Adipocyte (in vitro differentiated cells): Measurements from ENCODE around the gene CSF3R.

Experiments used
- DNase-seq: peaks from one replicate; pipeline ENCODE4 v3.0.0-alpha.2; 2015; ENCODE audit warnings: low read depth
- H3K27me3 ChIP-seq: replicated peaks from 2 replicates; pipeline ENCODE4 v1.7.0; 2013; ENCODE audit warnings: mild to moderate bottlenecking, low read length, moderate library complexity; ENCODE audit not compliant: control insufficient read depth, insufficient read depth
- H3K36me3 ChIP-seq: 2 replicates; pipeline ENCODE4 v1.7.0; 2013; ENCODE audit warnings: low read length, mild to moderate bottlenecking, moderate library complexity; ENCODE audit not compliant: control insufficient read depth, insufficient read depth, severe bottlenecking
- H3K4me1 ChIP-seq: 2 replicates; pipeline ENCODE4 v1.7.0; 2013; ENCODE audit warnings: mild to moderate bottlenecking, low read length, moderate library complexity; ENCODE audit not compliant: control insufficient read depth, insufficient read depth
- H3K4me3 ChIP-seq: 2 replicates; pipeline ENCODE4 v1.7.0; 2013; ENCODE audit warnings: mild to moderate bottlenecking, low read length, moderate library complexity
- H3K9ac ChIP-seq: 2 replicates; pipeline ENCODE4 v1.7.0; 2013; ENCODE audit warnings: mild to moderate bottlenecking, low read length, moderate library complexity
- H3K9me3 ChIP-seq: 2 replicates; pipeline ENCODE4 v1.7.0; 2013; ENCODE audit warnings: mild to moderate bottlenecking, low read length, moderate library complexity; ENCODE audit not compliant: control insufficient read depth

CSF3R gene

DNA sequence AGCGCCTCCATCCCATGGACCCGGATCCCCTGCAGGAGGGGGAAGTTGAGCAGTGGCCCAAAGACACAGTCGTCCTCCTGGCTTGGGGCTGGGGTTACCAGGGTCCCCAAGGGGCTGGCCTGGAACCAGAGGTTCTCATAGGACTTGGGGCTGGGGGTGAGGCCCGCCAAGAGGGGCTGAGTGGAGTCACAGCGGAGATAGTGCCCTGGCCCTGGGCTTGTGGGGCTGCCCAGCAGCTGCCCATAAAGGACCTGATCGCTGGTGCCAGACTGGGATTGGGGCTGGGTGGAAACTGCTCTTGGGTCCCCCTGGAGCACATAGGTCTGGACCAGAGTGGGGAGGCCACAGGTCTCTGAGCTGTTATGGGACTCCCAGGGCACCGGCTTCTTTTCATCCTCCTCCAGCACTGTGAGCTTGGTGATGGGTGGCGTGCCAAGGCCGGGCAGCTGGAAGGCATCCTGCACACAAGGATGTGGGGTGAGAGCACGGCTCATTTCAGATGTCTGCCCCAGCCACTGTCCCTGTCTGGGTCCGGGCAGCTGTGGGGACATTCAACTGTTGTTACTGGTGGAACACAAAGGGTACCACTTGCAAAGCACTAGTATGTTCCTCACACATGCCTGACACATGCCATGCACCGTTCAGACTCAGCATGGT is 16.2 kb downstream of the CSF3R start:
- Histone ChIP-seq H3K9ac (no peak overlapping the region), H3K36me3 (peaks cover 10% of the 10 kb centered on the region), H3K9me3 (no peaks in the 10 kb centered on the region), H3K27me3 (no peaks in the 10 kb centered on the region), H3K4me3 (no peak overlapping the region), H3K4me1 (peaks cover 15% of the 10 kb centered on the region)
- DNase-seq, result no peak

DNA sequence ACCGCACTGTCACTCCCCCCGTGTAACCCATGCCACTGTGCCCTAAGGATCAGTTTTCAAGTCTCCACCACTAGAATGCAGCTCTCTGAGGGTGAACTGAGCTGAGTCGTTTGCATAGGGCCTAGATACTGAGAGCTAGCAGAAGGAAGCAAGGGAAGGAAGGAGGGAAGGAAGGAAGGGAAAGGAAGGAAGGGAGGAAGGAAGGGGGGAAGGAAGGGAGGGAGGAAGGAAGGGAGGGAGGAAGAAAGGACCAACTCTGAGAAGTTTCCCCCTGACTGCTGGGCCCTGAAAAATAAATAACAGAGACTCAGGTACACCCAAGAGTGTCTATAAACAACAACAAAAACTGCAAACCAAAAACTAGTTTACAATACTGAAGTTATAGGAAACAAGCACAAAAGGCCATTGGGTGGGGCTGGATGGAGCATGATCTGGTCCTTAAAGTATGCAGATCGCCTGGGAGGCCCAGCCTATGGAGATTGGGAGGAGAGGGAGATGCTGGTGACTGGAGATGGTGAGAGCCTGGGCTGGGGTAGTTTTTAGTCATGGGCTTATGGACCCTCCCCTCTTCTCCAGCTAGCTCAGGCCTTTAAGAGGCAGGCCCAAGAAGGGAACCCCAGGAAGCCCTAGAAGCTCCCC is 16.9 kb downstream of the CSF3R start:
- Histone ChIP-seq H3K9ac (no peak overlapping the region), H3K9me3 (no peaks in the 10 kb centered on the region), H3K36me3 (peaks cover 16% of the 10 kb centered on the region), H3K4me1 (peaks cover 15% of the 10 kb centered on the region), H3K4me3 (no peak overlapping the region), H3K27me3 (no peaks in the 10 kb centered on the region)
- peak; percentile 66 for DNase-seq

DNA sequence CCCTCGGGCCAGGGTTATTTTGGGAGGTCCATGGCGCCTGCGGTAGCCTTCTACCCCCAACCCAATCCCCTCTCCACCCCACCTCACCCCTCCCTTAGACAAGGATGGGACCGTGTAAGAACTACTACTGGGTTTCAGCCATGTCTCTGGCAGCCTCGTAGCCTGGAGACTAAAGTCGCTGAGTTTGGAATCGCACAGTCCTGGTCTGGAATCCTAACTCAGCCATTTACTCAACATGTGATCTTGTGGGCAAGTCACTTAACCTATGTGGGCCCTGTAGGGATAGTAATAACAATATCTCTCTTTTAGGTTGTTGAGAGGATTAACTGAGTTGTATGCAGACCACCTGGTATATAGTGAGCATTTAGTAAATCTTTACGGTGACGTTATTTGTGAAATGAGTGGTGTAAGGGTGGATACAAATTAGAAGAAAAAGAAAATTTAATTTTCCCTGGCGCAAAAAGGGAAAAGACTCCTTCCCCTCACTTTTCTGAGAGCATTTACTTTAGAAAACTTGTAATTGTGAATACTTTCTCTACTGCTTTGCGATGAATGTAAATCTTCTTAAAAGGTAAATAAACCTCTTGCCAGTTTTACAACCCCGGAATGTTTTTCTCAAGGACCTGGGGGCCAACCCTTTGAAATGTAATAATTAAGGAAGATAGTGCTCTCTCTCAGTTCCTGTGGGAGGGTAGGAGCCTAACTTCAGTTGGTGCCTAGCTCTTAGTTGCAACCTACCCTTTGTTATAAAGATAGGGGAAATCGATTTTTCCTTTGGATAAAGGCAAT is 17.9 kb downstream of the CSF3R start:
- Histone ChIP-seq H3K9me3 (no peaks in the 10 kb centered on the region), H3K27me3 (no peaks in the 10 kb centered on the region), H3K4me1 (peaks cover 15% of the 10 kb centered on the region), H3K9ac (peak overlapping the region; percentile 98), H3K36me3 (peaks cover 25% of the 10 kb centered on the region), H3K4me3 (peak overlapping the region; percentile 96)
- no peak for DNase-seq

DNA sequence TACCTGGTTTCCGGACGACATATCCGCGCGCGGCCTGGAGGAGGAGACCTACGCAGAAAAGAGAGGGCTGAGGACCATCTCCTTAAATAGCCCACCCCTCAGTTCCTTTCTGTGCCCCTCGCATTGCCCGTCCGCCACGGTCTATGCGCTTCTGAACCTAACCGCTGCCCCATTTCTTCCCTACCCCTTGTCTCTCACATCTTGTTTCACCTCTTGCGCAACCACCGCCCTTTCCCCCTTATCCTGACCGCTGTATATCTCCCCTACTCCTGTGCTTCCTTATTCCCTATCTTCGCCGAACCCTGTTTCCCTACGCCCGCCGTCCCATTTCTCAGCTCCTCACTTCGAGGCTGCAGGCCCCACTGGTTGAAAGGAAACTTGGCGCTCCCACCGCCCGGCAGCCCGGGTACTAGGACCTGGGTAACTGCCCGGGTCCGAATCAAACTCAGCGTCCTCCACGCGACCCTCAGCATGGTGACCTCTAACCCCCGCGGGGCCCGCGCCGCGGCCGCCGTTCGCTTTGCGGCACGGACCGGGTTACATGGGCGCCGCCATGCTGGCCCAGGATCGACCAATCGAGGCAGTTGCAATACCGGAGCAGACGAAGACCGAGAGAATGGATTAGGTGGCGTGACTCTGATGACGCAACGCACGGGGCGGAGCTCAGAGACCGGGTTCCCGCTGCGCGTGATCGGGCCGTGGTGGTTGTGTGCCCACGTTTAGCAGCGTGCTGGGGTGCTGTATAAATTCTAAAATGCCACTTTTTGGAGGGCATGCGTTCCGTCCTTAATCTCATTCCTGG is 18.7 kb downstream of the CSF3R start, which contains the start of gene MRPS15:
TSS of gene MRPS15 (minus strand) at position 582 of the 802 bp plus-strand sequence. CDS start at position 473, 109 bp downstream.
- Histone ChIP-seq H3K4me3 (peak within 1 kb of the TSS; percentile 96), H3K36me3 (peaks cover 33% of the 10 kb centered on the region), H3K9ac (peak within 1 kb of the TSS; percentile 98), H3K27me3 (no peaks in the 10 kb centered on the region), H3K9me3 (no peaks in the 10 kb centered on the region), H3K4me1 (peaks cover 15% of the 10 kb centered on the region)
- DNase-seq, result peak; percentile 99

DNA sequence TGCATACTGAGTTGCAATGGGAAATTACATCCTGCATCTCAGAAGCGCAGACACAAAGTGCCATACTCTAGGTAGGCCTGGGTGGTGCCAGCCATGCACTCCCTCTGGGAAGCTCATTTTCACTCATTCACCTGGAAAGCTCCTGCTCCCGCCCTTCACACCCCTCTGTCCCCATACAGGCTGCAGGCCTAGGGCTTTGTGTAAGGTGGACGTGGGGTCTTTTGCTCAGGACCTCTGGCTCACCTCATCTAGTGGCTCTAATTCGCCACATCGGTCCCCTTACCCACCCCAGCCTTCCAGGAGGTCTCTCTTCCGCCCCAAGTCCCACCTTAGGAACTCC is 19.3 kb downstream of the CSF3R start:
- Histone ChIP-seq H3K4me3 (peak overlapping the region; percentile 96), H3K36me3 (peaks cover 38% of the 10 kb centered on the region), H3K9me3 (no peaks in the 10 kb centered on the region), H3K4me1 (peaks cover 15% of the 10 kb centered on the region), H3K27me3 (no peaks in the 10 kb centered on the region), H3K9ac (peak overlapping the region; percentile 98)
- DNase-seq, result no peak

DNA sequence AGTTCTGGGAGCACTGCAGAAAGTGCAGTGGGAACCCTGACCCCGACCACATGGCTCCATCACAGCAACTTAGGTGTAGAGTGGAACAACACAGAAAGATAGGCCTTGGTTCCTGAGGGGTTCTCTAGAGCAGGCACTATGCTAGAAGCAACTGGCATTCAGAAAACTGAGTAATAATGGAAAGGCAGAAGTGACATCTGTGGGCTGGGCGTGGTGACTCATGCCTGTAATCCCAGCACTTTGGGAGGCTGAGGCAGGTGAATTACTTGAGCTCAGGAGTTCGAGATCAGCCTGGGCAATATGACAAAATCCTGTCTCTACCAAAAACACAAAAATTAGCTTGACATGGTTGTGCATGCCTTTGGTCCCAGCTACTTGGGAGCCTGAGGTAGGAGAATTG is 23.8 kb downstream of the CSF3R start:
- Histone ChIP-seq H3K9ac (no peak overlapping the region), H3K4me1 (peaks cover 7% of the 10 kb centered on the region), H3K36me3 (peaks cover 77% of the 10 kb centered on the region), H3K4me3 (no peak overlapping the region), H3K9me3 (no peaks in the 10 kb centered on the region), H3K27me3 (no peaks in the 10 kb centered on the region)
- DNase-seq, result no peak

DNA sequence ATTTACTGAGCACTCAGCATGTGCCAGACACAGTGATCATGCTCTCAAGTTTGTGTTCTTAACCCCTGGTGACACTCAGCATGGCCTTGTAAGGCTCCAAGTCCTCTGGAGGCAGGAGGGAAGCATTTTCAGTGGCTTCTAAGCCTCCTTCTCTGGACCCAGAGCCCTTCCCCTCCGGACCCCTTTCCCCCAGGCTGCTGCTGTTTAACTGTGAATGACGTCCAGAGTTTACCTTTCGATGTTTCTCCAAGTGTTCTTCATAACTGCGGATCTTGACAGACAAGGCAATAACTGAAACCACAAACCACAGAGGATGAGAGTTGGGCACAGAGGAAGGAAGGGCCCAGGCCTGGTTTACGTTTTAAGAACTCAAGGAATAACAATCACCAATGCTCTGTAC is 25.0 kb downstream of the CSF3R start:
- Histone ChIP-seq H3K4me3 (no peak overlapping the region), H3K4me1 (peaks cover 7% of the 10 kb centered on the region), H3K9me3 (no peaks in the 10 kb centered on the region), H3K27me3 (no peaks in the 10 kb centered on the region), H3K9ac (no peak overlapping the region), H3K36me3 (peaks cover 77% of the 10 kb centered on the region)
- no peak for DNase-seq

DNA sequence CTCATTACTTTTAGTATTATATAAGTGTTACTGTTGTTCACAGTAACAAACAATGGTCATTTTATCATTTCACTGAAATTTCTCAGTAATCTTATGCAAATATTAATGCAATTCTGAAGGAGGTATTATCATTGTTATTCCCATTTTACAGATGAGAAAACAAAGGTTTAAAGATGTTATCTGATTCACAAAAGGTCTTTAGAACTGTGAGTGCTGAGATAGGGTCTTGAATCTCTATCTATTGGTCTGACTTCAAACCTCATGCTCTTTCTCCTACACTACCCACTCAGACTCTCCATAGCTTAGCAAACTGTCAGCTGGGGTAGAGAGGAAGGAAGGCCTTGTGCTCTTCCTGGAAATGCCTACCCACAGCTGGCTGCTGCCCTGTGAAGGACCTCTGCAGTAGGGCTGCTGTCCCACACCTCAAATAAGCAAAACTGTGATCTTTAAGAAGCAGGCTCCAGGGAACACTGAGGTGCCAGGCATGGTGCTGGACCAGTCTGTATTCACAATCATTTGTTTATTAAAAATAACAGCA is 26.3 kb downstream of the CSF3R start:
- Histone ChIP-seq H3K27me3 (no peaks in the 10 kb centered on the region), H3K9ac (no peak overlapping the region), H3K36me3 (peaks cover 67% of the 10 kb centered on the region), H3K9me3 (no peaks in the 10 kb centered on the region), H3K4me1 (peaks cover 7% of the 10 kb centered on the region), H3K4me3 (no peak overlapping the region)
- DNase-seq, result no peak

DNA sequence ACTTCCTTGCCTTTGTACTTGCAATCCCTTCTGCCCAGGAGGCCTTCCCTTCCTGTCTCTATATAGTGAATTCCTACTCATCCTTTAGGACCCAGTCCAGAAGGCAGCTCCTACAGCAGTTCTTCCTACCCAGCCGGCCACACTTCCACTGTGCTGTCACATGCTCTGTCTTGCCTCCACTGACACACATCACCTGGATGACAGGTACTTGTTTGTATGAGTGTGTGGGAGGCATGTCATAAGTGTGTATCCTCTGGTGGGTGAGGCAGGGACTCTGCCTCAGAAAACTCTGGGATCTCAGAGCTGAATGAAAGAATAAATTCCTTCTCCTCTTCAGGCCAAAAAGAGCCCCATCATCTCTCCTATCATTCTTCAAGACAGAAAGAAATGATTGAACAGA is 27.3 kb downstream of the CSF3R start:
- H3K36me3 ChIP-seq, result peaks cover 57% of the 10 kb centered on the region
- peaks cover 10% of the 10 kb centered on the region for H3K4me1 ChIP-seq
- no peak overlapping the region for H3K4me3 ChIP-seq
- no peak for DNase-seq
- no peak overlapping the region for H3K9ac ChIP-seq
- no peaks in the 10 kb centered on the region for H3K27me3 ChIP-seq
- H3K9me3 ChIP-seq, result no peaks in the 10 kb centered on the region

DNA sequence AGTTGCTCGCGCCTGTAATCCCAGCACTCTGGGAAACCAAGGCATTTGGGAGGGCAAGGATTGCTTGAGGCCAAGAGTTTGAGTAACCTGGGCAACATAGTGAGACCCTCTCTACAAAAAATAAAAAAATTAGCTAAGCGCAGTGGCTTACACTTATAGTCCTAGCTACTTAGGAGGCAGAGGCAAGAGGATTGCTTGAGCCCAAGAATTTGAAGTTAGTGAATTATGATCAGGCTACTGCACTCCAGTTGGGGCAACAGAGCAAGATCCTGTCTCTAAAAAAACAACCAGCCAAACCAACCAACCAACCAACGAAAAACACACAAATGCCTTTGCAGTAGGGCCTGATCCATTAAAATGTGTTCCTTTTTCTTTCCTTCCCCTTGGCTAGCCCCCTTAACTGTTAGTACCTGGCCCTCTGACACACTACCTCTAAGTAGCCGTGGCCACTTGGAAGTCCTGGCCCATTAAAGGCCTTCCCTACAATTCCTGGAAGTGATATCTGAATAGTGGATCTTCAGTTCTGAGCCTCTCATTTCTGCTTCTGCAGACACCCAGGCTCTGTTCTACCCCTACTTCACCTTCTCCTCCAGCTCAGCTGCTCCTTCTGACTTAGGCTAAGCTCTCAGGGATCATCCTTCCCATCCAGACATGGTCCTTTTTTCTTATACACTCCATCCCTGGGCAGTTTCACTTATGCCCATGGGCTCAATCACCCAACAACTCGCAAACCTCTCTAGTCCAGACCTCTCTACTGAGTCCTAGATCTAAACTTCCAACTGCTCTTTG is 28.9 kb downstream of the CSF3R start:
- no peaks in the 10 kb centered on the region for H3K9me3 ChIP-seq
- H3K27me3 ChIP-seq, result no peaks in the 10 kb centered on the region
- peaks cover 42% of the 10 kb centered on the region for H3K36me3 ChIP-seq
- no peak for DNase-seq
- H3K4me1 ChIP-seq, result peaks cover 17% of the 10 kb centered on the region
- H3K4me3 ChIP-seq, result no peak overlapping the region
- H3K9ac ChIP-seq, result no peak overlapping the region
